H1 (cell line): ENCODE measurements around the gene EIF4E2. TPM values are rescaled to one million over a fixed set of nuclear protein-coding genes. Genes with fewer than 3 reads are reported as not detected.

ENCODE experiments used
- CTCF ChIA-PET: fragments of 300-600 bp; sonication (Branson Sonifier 250); formaldehyde crosslinking; loops from one replicate; lab custom pipeline; 2021; ENCODE audit not compliant: partially characterized antibody; lab: Charles Lee
- POLR2A ChIA-PET: fragments of 300-600 bp; sonication (Branson Sonifier 250); formaldehyde crosslinking; loops from one replicate; lab custom pipeline; 2021; ENCODE audit warnings: inconsistent platforms; ENCODE audit not compliant: partially characterized antibody; lab: Charles Lee
- DNase-seq, 2 experiments: peaks; one replicate each; pipeline versions ENCODE4 v3.0.0 to v3.0.0-alpha.2; 2010 to 2022; ENCODE audit warnings: low spot score in 2 of 2, low read depth in 1 of 2, mixed read lengths in 1 of 2
- FAIRE-seq: peaks from 2 replicates; lab custom pipeline; 2011; peaks lifted over from hg19 to GRCh38; lab: Jason Lieb, UNC
- H2AFZ ChIP-seq: 2 replicates; pipeline ENCODE4 v1.8.1; 2012; ENCODE audit warnings: low read length, inconsistent platforms
- H2AK5ac ChIP-seq: 2 replicates; pipeline ENCODE4 v1.6.1; 2013; ENCODE audit warnings: low read depth, low read length
- H2BK120ac ChIP-seq: replicated peaks from 2 replicates; pipeline ENCODE3; 2013; ENCODE audit warnings: low read depth, low read length, inconsistent platforms
- H2BK12ac ChIP-seq: 2 replicates; pipeline ENCODE4 v1.6.1; 2013; ENCODE audit warnings: low read depth, low read length
- H2BK15ac ChIP-seq: 2 replicates; pipeline ENCODE4 v1.6.1; 2013; ENCODE audit warnings: low read length
- H2BK20ac ChIP-seq: 2 replicates; pipeline ENCODE4 v1.6.1; 2013; ENCODE audit warnings: low read length
- H2BK5ac ChIP-seq: 2 replicates; pipeline ENCODE4 v1.6.1; 2013; ENCODE audit warnings: low read depth, low read length
- H3K14ac ChIP-seq: 2 replicates; pipeline ENCODE4 v1.6.1; 2013; ENCODE audit warnings: inconsistent platforms; ENCODE audit not compliant: insufficient read length
- H3K18ac ChIP-seq: 2 replicates; pipeline ENCODE4 v1.6.1; 2013; ENCODE audit warnings: low read length; ENCODE audit errors: extremely low read depth
- H3K23ac ChIP-seq: 2 replicates; pipeline ENCODE4 v1.6.1; 2013; ENCODE audit warnings: inconsistent platforms; ENCODE audit not compliant: insufficient read length
- H3K23me2 ChIP-seq: 2 replicates; pipeline ENCODE4 v1.6.1; 2013; ENCODE audit warnings: low read depth, low read length
- H3K27ac ChIP-seq: 2 replicates; pipeline ENCODE4 v1.6.1; 2011; ENCODE audit warnings: low read depth, low read length, inconsistent platforms
- H3K27me3 ChIP-seq, 4 experiments: replicated peaks in 1 of 4; 1 replicate in 1 of 4; 2 replicates in 3 of 4; pipeline versions ENCODE4 v1.6.1 to v1.8.1; 2011 to 2013; ENCODE audit warnings: low read length in 3 of 4, mild to moderate bottlenecking in 3 of 4, inconsistent platforms in 2 of 4, mixed read lengths in 2 of 4, moderate library complexity in 1 of 4; ENCODE audit not compliant: control insufficient read depth in 3 of 4, insufficient read depth in 3 of 4; ENCODE audit errors: extremely low read depth in 1 of 4
- H3K36me3 ChIP-seq, 4 experiments: 2 replicates each; pipeline versions ENCODE4 v1.6.1 to v1.8.1; 2011 to 2013; ENCODE audit warnings: mild to moderate bottlenecking in 4 of 4, low read length in 3 of 4, moderate library complexity in 2 of 4, control low read depth in 1 of 4, inconsistent platforms in 1 of 4; ENCODE audit not compliant: insufficient read depth in 4 of 4, control insufficient read depth in 2 of 4
- H3K4ac ChIP-seq: replicated peaks from 2 replicates; pipeline ENCODE3; 2013; ENCODE audit warnings: low read length, low read depth, mixed read lengths, inconsistent platforms; ENCODE audit not compliant: insufficient read length
- H3K4me1 ChIP-seq, 4 experiments: replicated peaks in 1 of 4; 1 replicate in 1 of 4; 2 replicates in 3 of 4; pipeline versions ENCODE4 v1.6.1 to v1.8.1; 2011 to 2013; ENCODE audit warnings: low read length in 3 of 4, inconsistent platforms in 2 of 4, mixed read lengths in 1 of 4; ENCODE audit not compliant: insufficient read depth in 4 of 4, control insufficient read depth in 3 of 4
- H3K4me2 ChIP-seq, 2 experiments: 2 replicates each; pipeline versions ENCODE4 v1.6.1 to v1.8.1; 2011 to 2013; ENCODE audit warnings: low read depth in 2 of 2, low read length in 2 of 2, control low read depth in 1 of 2, inconsistent platforms in 1 of 2, mild to moderate bottlenecking in 1 of 2; ENCODE audit not compliant: insufficient read depth in 1 of 2
- H3K4me3 ChIP-seq, 4 experiments: fragments of 200-600, 300-600 bp in 1 of 4; sonication (generic), shearing (Covaris generic), sonication (Bioruptor Twin) in 1 of 4; 2 replicates each; pipeline versions ENCODE4 v1.5.1 to v1.8.1; 2011 to 2016; ENCODE audit warnings: low read length in 4 of 4, low read depth in 3 of 4, control low read depth in 2 of 4, inconsistent platforms in 2 of 4, mild to moderate bottlenecking in 2 of 4, mixed read lengths in 1 of 4, moderate library complexity in 1 of 4; ENCODE audit not compliant: insufficient read depth in 2 of 4; ENCODE audit errors: extremely low read depth in 1 of 4
- H3K56ac ChIP-seq: replicated peaks from 2 replicates; pipeline ENCODE3; 2013; ENCODE audit warnings: low read depth, mild to moderate bottlenecking, mixed read lengths, low read length, inconsistent platforms; ENCODE audit not compliant: insufficient read length
- H3K79me1 ChIP-seq: 2 replicates; pipeline ENCODE4 v1.6.1; 2013; ENCODE audit warnings: low read depth, low read length, control low read depth
- H3K79me2 ChIP-seq, 2 experiments: 2 replicates each; pipeline versions ENCODE4 v1.6.1 to v1.8.1; 2012 to 2013; ENCODE audit warnings: low read length in 2 of 2, mild to moderate bottlenecking in 2 of 2, inconsistent platforms in 1 of 2; ENCODE audit not compliant: insufficient read depth in 2 of 2, control insufficient read depth in 1 of 2
- H3K9ac ChIP-seq, 4 experiments: replicated peaks in 1 of 4; 1 replicate in 1 of 4; 2 replicates in 3 of 4; pipeline versions ENCODE4 v1.6.1 to v1.8.1; 2011 to 2013; ENCODE audit warnings: low read depth in 3 of 4, low read length in 3 of 4, control low read depth in 2 of 4, mild to moderate bottlenecking in 2 of 4, moderate library complexity in 2 of 4, inconsistent platforms in 1 of 4; ENCODE audit errors: extremely low read depth in 1 of 4
- H3K9me3 ChIP-seq, 2 experiments: 2 replicates each; pipeline versions ENCODE4 v1.6.1 to v1.8.1; 2012 to 2013; ENCODE audit warnings: mild to moderate bottlenecking in 2 of 2, moderate library complexity in 2 of 2, control low read depth in 1 of 2, inconsistent platforms in 1 of 2, low read depth in 1 of 2, low read length in 1 of 2, mixed read lengths in 1 of 2; ENCODE audit not compliant: insufficient read depth in 2 of 2
- H4K20me1 ChIP-seq, 2 experiments: replicated peaks in 1 of 2; 2 replicates each; pipeline versions ENCODE3 to v1.8.1; 2011 to 2013; ENCODE audit warnings: inconsistent platforms in 2 of 2, low read length in 2 of 2, mild to moderate bottlenecking in 1 of 2; ENCODE audit not compliant: insufficient read depth in 2 of 2, control insufficient read depth in 1 of 2
- H4K5ac ChIP-seq: 2 replicates; pipeline ENCODE4 v1.6.1; 2013; ENCODE audit warnings: low read length, low read depth, mixed read lengths, inconsistent platforms; ENCODE audit not compliant: insufficient read length
- H4K8ac ChIP-seq: 2 replicates; pipeline ENCODE4 v1.8.0; 2013; ENCODE audit warnings: mild to moderate bottlenecking, moderate library complexity, low read length, inconsistent platforms; ENCODE audit not compliant: insufficient read depth; ENCODE audit errors: extremely low read depth
- H4K91ac ChIP-seq: replicated peaks from 2 replicates; pipeline ENCODE3; 2013; ENCODE audit warnings: low read length, mixed read lengths, inconsistent platforms; ENCODE audit not compliant: insufficient read length
- BCL11A ChIP-seq, 2 experiments: IDR thresholded peaks; one replicate each; pipeline ENCODE4 v1.6.1; 2011; ENCODE audit warnings: low read depth in 2 of 2, low read length in 2 of 2, mild to moderate bottlenecking in 2 of 2
- EZH2 ChIP-seq: fragments of 200-600 bp; sonication (generic); IDR thresholded peaks from 2 replicates; pipeline ENCODE4 v1.7.1; 2012; ENCODE audit warnings: low read depth, mild to moderate bottlenecking, moderate library complexity, low read length, inconsistent platforms; ENCODE audit not compliant: severe bottlenecking
- KDM4A ChIP-seq: IDR thresholded peaks from one replicate; pipeline ENCODE4 v1.7.1; 2012; ENCODE audit warnings: low read depth, mild to moderate bottlenecking, moderate library complexity, low read length, inconsistent platforms; ENCODE audit not compliant: severe bottlenecking
- SAP30 ChIP-seq: fragments of 300-600 bp; sonication (generic); IDR thresholded peaks from 2 replicates; pipeline ENCODE4 v1.7.1; 2012; ENCODE audit warnings: low read length, moderate library complexity, mild to moderate bottlenecking, inconsistent platforms; ENCODE audit not compliant: insufficient read depth, insufficient replicate concordance
- SIN3A ChIP-seq, 2 experiments: IDR thresholded peaks in 1 of 2; conservative IDR thresholded peaks in 1 of 2; 2 replicates each; pipeline ENCODE4 v1.6.1; 2011 to 2012; ENCODE audit warnings: low read length in 2 of 2, improper control_type of control experiment in 1 of 2, low read depth in 1 of 2, mild to moderate bottlenecking in 1 of 2
- SP4 ChIP-seq: IDR thresholded peaks from 2 replicates; pipeline ENCODE4 v1.6.1; 2012; ENCODE audit warnings: low read length, inconsistent platforms
- TAF1 ChIP-seq: IDR thresholded peaks from 2 replicates; pipeline ENCODE4 v1.6.1; 2011; ENCODE audit warnings: mild to moderate bottlenecking, low read depth, low read length
- WGBS, 2 experiments: shearing (Covaris generic) in 1 of 2; methylation state at CpG; one replicate each; pipeline versions ENCODE4 v1.1.6 to v1.1.7; 2013 to 2015; ENCODE audit warnings: low lambda C conversion rate in 2 of 2, mixed read lengths in 2 of 2, inconsistent platforms in 1 of 2, low coverage in 1 of 2, missing lambda C conversion rate in 1 of 2; ENCODE audit not compliant: insufficient replicate concordance in 2 of 2, insufficient coverage in 1 of 2, insufficient read length in 1 of 2; ENCODE audit errors: extremely low coverage in 1 of 2, missing lambda C conversion rate in 1 of 2; 5-methylcytosine and 5-hydroxymethylcytosine counted together
- polyA plus RNA-seq, 7 experiments: library from polyadenylated mRNA; depleted of rRNA in 3 of 7; stranded (reverse) in 5 of 7; unstranded in 2 of 7; fragments of >200 nt in 5 of 7; fragments of 200-250 nt in 2 of 7; gene quantifications; 1 replicate in 5 of 7; 2 replicates in 1 of 7; 4 replicates in 1 of 7; pipeline versions ENCODE4 v1.2.1 to v1.2.3, GENCODE V29; 2011 to 2013; ENCODE audit warnings: missing spikeins in 2 of 7, mixed read lengths in 2 of 7
- total RNA-seq: library from RNA; stranded (reverse); fragmentation: NEBNext Ultra II Directional; extraction: Animal tissue kit (Norgen Biotek cat#: 25700); gene quantifications from 2 replicates; pipeline ENCODE4 v1.2.1, GENCODE V29; 2021

EIF4E2 gene
- total and polyA plus RNA-seq, 2 of the 8 experiments (the other 6 are each of a cell fraction or from before 2014, with no cell fraction given): 39.4 to 114 TPM

DNA sequence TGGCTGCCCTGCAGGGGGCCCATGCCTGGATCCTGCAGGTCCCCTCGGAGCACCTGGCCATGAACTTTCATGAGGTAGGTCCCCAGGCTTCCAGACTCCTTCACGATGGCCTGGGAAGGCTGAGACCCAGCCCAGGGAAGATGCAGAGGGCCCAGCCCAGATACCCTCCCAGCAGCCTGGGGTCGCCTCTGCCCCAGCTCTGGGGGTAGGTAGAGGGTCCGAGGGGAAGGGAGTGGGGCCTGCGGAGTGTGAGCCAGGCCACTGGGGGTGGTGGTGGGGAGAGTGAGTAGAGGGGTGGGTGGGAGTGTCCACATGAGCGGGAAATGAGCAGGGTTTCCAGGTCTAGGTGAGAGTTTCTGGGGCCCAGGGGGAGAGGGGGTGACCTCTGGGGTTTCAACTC, 25.7 kb upstream of the EIF4E2 start:
- Histone ChIP-seq H3K79me1 (no peaks in the 10 kb centered on the region), H4K91ac (no peak overlapping the region), H4K20me1 (peaks cover 3 to 4% of the 10 kb centered on the region in 2 experiments), H2BK5ac (no peak overlapping the region), H3K4ac (no peak overlapping the region), H2BK120ac (no peak overlapping the region), H4K5ac (no peak overlapping the region), H3K9me3 (no peaks in the 10 kb centered on the region), H2BK15ac (no peak overlapping the region), H3K36me3 (no peaks in the 10 kb centered on the region), H3K56ac (no peak overlapping the region), H2AK5ac (no peak overlapping the region), H3K79me2 (no peaks in the 10 kb centered on the region), H3K23me2 (peaks cover 10% of the 10 kb centered on the region; the same call in 1 of the 2 replicates), H3K27me3 (peaks cover 19 to 48% (median 37%) of the 10 kb centered on the region in 4 experiments), H4K8ac (no peak overlapping the region; the same call in 1 of the 2 replicates), H3K23ac (no peak overlapping the region), H3K18ac (no peak overlapping the region), H3K27ac (no peak overlapping the region), H3K14ac (no peak overlapping the region), H3K4me2 (peak overlapping the region in 1 of 2 experiments; percentile 84; a peak in 1 of 4 replicates), H3K9ac (no peak overlapping the region), H2BK20ac (no peak overlapping the region), H2BK12ac (no peak overlapping the region), H3K4me3 (0 out of 8 replicates have a peak overlapping the region, but pooled peaks of 1 of the 4 experiments have one; percentile 60), H3K4me1 (peaks cover 0 to 22% (median 9%) of the 10 kb centered on the region in 4 experiments; a peak in 6 of 7 replicates), H2AFZ (no peak overlapping the region)
- WGBS, 2 experiments: 85% methylated on average over 2 of the region's 6 CpGs; no CpG with 5 or more reads in 1 of the 2 experiments
- POLR2A ChIA-PET: interaction anchor here (1.6 kb wide), 1 partner anchor 80 kb away, joined by 5 read pairs; no protein-coding TSS in a partner anchor
- FAIRE-seq: no peak
- no peak for DNase-seq
- CTCF ChIA-PET: interaction anchor here (1.1 to 10.6 kb wide), 11 partner anchors 9 to 192 kb away, joined by 3 to 176 read pairs (median 13); no protein-coding TSS in a partner anchor
- TF ChIP-seq SAP30: no peak
- no peak for TF ChIP-seq KDM4A
- TF ChIP-seq EZH2: no peak
- TF ChIP-seq SIN3A (conservative IDR thresholded peaks at IDR 0.05 in 1 of 2, IDR thresholded peaks at IDR 0.05 in 1 of 2; ENCODE audit: low read depth in 1 of 2, low read length in 2 of 2): no peak
- TF ChIP-seq TAF1: no peak
- TF ChIP-seq BCL11A (IDR thresholded peaks at IDR 0.05; ENCODE audit: low read depth in 2 of 2, low read length in 2 of 2): no peak
- no peak for TF ChIP-seq SP4
